H9 (cell line): Measurements from ENCODE around the gene SCARF1. TPM values are rescaled to one million over a fixed set of nuclear protein-coding genes. Genes with fewer than 3 reads are reported as not detected.

Experiments used
- DNase-seq: peaks from one replicate; pipeline ENCODE4 v3.0.0-alpha.2; 2017
- H2AFZ ChIP-seq: one replicate; pipeline ENCODE4 v1.6.1; 2013; ENCODE audit warnings: mild to moderate bottlenecking, low read length, control low read depth, moderate library complexity
- H2AK5ac ChIP-seq: 2 replicates; pipeline ENCODE4 v1.6.1; 2013; ENCODE audit warnings: low read length, control low read depth, mixed read lengths; ENCODE audit not compliant: insufficient read length
- H2BK120ac ChIP-seq: one replicate; pipeline ENCODE4 v1.6.1; 2013; ENCODE audit warnings: low read depth, mild to moderate bottlenecking, low read length, control low read depth, inconsistent platforms; ENCODE audit not compliant: poor library complexity, severe bottlenecking
- H2BK12ac ChIP-seq: 2 replicates; pipeline ENCODE4 v1.6.1; 2013; ENCODE audit warnings: low read length, control low read depth, mixed read lengths, low read depth; ENCODE audit not compliant: insufficient read length
- H2BK15ac ChIP-seq: 2 replicates; pipeline ENCODE4 v1.6.1; 2013; ENCODE audit warnings: low read depth, low read length, control low read depth
- H2BK20ac ChIP-seq: one replicate; pipeline ENCODE4 v1.6.1; 2013; ENCODE audit warnings: low read depth, mild to moderate bottlenecking, low read length, control low read depth, inconsistent platforms; ENCODE audit not compliant: poor library complexity, severe bottlenecking
- H2BK5ac ChIP-seq: 2 replicates; pipeline ENCODE4 v1.6.1; 2013; ENCODE audit warnings: low read length, control low read depth, mixed read lengths; ENCODE audit not compliant: insufficient read length
- H3K14ac ChIP-seq: 2 replicates; pipeline ENCODE4 v1.6.1; 2013; ENCODE audit warnings: low read length, control low read depth; ENCODE audit not compliant: insufficient read depth
- H3K18ac ChIP-seq: 2 replicates; pipeline ENCODE4 v1.6.1; 2013; ENCODE audit warnings: low read depth, mild to moderate bottlenecking, mixed read lengths, low read length, control low read depth; ENCODE audit not compliant: insufficient read length
- H3K23ac ChIP-seq: 2 replicates; pipeline ENCODE4 v1.6.1; 2013; ENCODE audit warnings: low read length, control low read depth, mixed read lengths, low read depth; ENCODE audit not compliant: insufficient read length
- H3K23me2 ChIP-seq: 2 replicates; pipeline ENCODE4 v1.6.1; 2013; ENCODE audit warnings: low read depth, mild to moderate bottlenecking, mixed read lengths, low read length, control low read depth; ENCODE audit not compliant: insufficient read length, poor library complexity, severe bottlenecking
- H3K27ac ChIP-seq: 2 replicates; pipeline ENCODE4 v1.5.1; 2013; ENCODE audit warnings: low read length, control low read depth, mixed read lengths, low read depth; ENCODE audit not compliant: insufficient read length
- H3K27me3 ChIP-seq: 2 replicates; pipeline ENCODE4 v1.6.1; 2013; ENCODE audit warnings: low read length, control low read depth, inconsistent platforms; ENCODE audit not compliant: insufficient read depth
- H3K4ac ChIP-seq: 2 replicates; pipeline ENCODE4 v1.6.1; 2013; ENCODE audit warnings: low read depth, mild to moderate bottlenecking, control low read depth, inconsistent platforms, low read length, moderate library complexity
- H3K4me1 ChIP-seq: 2 replicates; pipeline ENCODE4 v1.6.1; 2013; ENCODE audit warnings: low read length, control low read depth, inconsistent platforms; ENCODE audit not compliant: insufficient read depth
- H3K4me2 ChIP-seq: 2 replicates; pipeline ENCODE4 v1.6.1; 2013; ENCODE audit warnings: low read length, control low read depth, mixed read lengths; ENCODE audit not compliant: insufficient read length, insufficient read depth
- H3K56ac ChIP-seq: 2 replicates; pipeline ENCODE4 v1.6.1; 2013; ENCODE audit warnings: low read depth, mild to moderate bottlenecking, mixed read lengths, low read length, control low read depth; ENCODE audit not compliant: insufficient read length
- H3K79me1 ChIP-seq: 2 replicates; pipeline ENCODE4 v1.6.1; 2013; ENCODE audit warnings: low read depth, mild to moderate bottlenecking, moderate library complexity, low read length, control low read depth, inconsistent platforms; ENCODE audit not compliant: insufficient read depth, poor library complexity, severe bottlenecking
- H3K79me2 ChIP-seq: 2 replicates; pipeline ENCODE4 v1.6.1; 2013; ENCODE audit warnings: low read length, control low read depth, inconsistent platforms; ENCODE audit not compliant: insufficient read depth
- H3K9ac ChIP-seq: 2 replicates; pipeline ENCODE4 v1.6.1; 2013; ENCODE audit warnings: low read length, control low read depth, mixed read lengths; ENCODE audit not compliant: insufficient read length; ENCODE audit errors: extremely low read depth
- H3K9me3 ChIP-seq: one replicate; pipeline ENCODE4 v1.6.1; 2013; ENCODE audit warnings: low read depth, low read length, inconsistent platforms; ENCODE audit not compliant: control insufficient read depth
- H3T11ph ChIP-seq: one replicate; pipeline ENCODE4 v1.6.1; 2013; ENCODE audit warnings: mild to moderate bottlenecking, low read length, control low read depth, inconsistent platforms
- H4K20me1 ChIP-seq: one replicate; pipeline ENCODE4 v1.6.1; 2013; ENCODE audit not compliant: control insufficient read depth, insufficient read length, insufficient read depth
- H4K5ac ChIP-seq: 2 replicates; pipeline ENCODE4 v1.6.1; 2013; ENCODE audit warnings: low read depth, mild to moderate bottlenecking, mixed read lengths, low read length, control low read depth; ENCODE audit not compliant: insufficient read length
- H4K8ac ChIP-seq: replicated peaks from 2 replicates; pipeline ENCODE4 v1.6.1; 2013; ENCODE audit warnings: low read length, control low read depth, mixed read lengths, low read depth; ENCODE audit not compliant: insufficient read length
- H4K91ac ChIP-seq: 2 replicates; pipeline ENCODE4 v1.6.1; 2013; ENCODE audit warnings: low read depth, mild to moderate bottlenecking, moderate library complexity, mixed read lengths, low read length, control low read depth; ENCODE audit not compliant: insufficient read length
- H3K27ac Mint-ChIP-seq, 3 experiments: 2 replicates in 2 of 3; 3 replicates in 1 of 3; pipeline ENCODE4 v1.8.0; 2020 to 2021; ENCODE audit warnings: mixed read lengths in 3 of 3, mild to moderate bottlenecking in 1 of 3, moderate library complexity in 1 of 3
- H3K27me3 Mint-ChIP-seq: 2 replicates; pipeline ENCODE4 v1.8.0; 2021; ENCODE audit warnings: low read depth, mild to moderate bottlenecking, moderate library complexity, mixed read lengths
- H3K36me3 Mint-ChIP-seq, 3 experiments: 2 replicates in 2 of 3; 3 replicates in 1 of 3; pipeline ENCODE4 v1.8.0; 2020 to 2021; ENCODE audit warnings: low read depth in 3 of 3, mixed read lengths in 3 of 3; ENCODE audit not compliant: insufficient read depth in 1 of 3
- H3K4me1 Mint-ChIP-seq, 2 experiments: 2 replicates each; pipeline ENCODE4 v1.8.0; 2020; ENCODE audit warnings: mixed read lengths in 2 of 2
- H3K4me3 Mint-ChIP-seq, 2 experiments: 2 replicates in 1 of 2; 3 replicates in 1 of 2; pipeline ENCODE4 v1.8.0; 2020 to 2021; ENCODE audit warnings: mild to moderate bottlenecking in 2 of 2, mixed read lengths in 2 of 2, moderate library complexity in 1 of 2
- H3K9me3 Mint-ChIP-seq, 2 experiments: 2 replicates in 1 of 2; 3 replicates in 1 of 2; pipeline ENCODE4 v1.8.0; 2020; ENCODE audit warnings: mild to moderate bottlenecking in 2 of 2, mixed read lengths in 2 of 2, moderate library complexity in 1 of 2
- WGBS: extraction: QIAGEN DNeasy Blood & Tissue Kit; methylation state at CpG from one replicate; pipeline ENCODE4 v1.1.7; 2013; ENCODE audit warnings: missing lambda C conversion rate, low lambda C conversion rate, mixed read lengths; ENCODE audit not compliant: insufficient read length; ENCODE audit errors: extremely low coverage; 5-methylcytosine and 5-hydroxymethylcytosine counted together
- total RNA-seq: library from RNA; stranded (reverse); gene quantifications from 2 replicates; pipeline ENCODE4 v1.2.1, GENCODE V29; 2021
- TF ChIP-seq, protein P1 (sequence below): fragments of 200-600 bp; sonication (generic); conservative IDR thresholded peaks from 3 replicates; pipeline ENCODE4 v1.8.0; 2021; ENCODE audit warnings: antibody characterized with exemption, mild to moderate bottlenecking

SCARF1 gene
- total RNA-seq, 1 experiment from 2014 or later: 2.4 TPM

DNA sequence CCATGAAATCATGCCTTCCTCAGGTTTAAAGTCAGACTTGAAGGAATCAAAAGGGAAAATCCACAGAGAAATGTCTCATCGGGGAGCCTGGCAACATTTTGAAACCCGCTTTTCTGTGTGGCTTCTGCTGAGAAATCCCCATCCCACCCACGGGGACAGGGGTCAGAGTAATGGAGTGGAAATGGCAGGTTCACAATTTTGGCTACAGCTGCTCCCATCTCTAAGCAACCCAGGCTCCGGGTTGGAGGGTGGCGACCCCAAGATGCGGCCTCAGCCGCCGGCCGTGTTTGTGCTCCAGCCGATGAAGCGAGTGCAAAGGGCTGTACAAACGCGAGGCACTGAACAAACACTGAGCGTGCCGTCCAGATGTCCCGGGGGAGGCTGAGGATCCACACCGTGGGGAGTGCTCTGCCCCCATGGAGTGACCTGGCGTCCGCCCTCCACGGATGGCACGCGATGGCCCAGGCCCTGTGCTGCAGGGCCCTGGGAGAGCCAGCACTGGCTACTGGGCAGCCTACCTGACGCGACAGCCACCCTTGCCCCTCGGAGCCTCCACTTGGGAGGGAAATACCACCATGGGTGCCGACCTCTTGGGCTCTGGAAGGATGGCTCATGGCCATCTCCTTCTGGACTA is 39.1 kb downstream of the SCARF1 start:
- Histone ChIP-seq H3K18ac (no peak overlapping the region), H3K9ac (no peak overlapping the region)

More for the DNA sequence above, 39.1 kb downstream of the SCARF1 start:
- Histone ChIP-seq H3K56ac (no peak overlapping the region), H3K4ac (no peak overlapping the region), H2BK12ac (no peak overlapping the region), H2BK120ac (no peak overlapping the region), H3K23ac (no peak overlapping the region), H2AK5ac (no peak overlapping the region), H3K4me1 (peaks cover 5% of the 10 kb centered on the region; the same call in 1 of the 2 replicates), H3K27me3 (no peaks in the 10 kb centered on the region), H2BK5ac (no peak overlapping the region), H2BK20ac (no peak overlapping the region), H3K23me2 (no peaks in the 10 kb centered on the region), H2BK15ac (no peak overlapping the region), H4K91ac (no peak overlapping the region), H3K79me2 (no peaks in the 10 kb centered on the region), H3K4me2 (no peak overlapping the region), H2AFZ (no peak overlapping the region), H3K9me3 (no peaks in the 10 kb centered on the region), H3K79me1 (no peaks in the 10 kb centered on the region), H3K14ac (no peak overlapping the region; the same call in 1 of the 2 replicates), H4K8ac (no peak overlapping the region), H4K20me1 (no peaks in the 10 kb centered on the region), H3T11ph (no peak overlapping the region), H3K27ac (no peak overlapping the region), H4K5ac (no peak overlapping the region)
- Mint-ChIP-seq H3K36me3 (peaks cover 6 to 7% (median 7%) of the 10 kb centered on the region in 3 experiments), H3K4me3 (no peak overlapping the region), H3K27ac (no peak overlapping the region), H3K27me3 (no peaks in the 10 kb centered on the region), H3K4me1 (peaks cover 5 to 12% of the 10 kb centered on the region in 2 experiments), H3K9me3 (peaks cover 5 to 7% of the 10 kb centered on the region in 2 experiments)
- WGBS: no CpG with 5 or more reads among the region's 26 CpGs
- TF ChIP-seq, protein P1, sequence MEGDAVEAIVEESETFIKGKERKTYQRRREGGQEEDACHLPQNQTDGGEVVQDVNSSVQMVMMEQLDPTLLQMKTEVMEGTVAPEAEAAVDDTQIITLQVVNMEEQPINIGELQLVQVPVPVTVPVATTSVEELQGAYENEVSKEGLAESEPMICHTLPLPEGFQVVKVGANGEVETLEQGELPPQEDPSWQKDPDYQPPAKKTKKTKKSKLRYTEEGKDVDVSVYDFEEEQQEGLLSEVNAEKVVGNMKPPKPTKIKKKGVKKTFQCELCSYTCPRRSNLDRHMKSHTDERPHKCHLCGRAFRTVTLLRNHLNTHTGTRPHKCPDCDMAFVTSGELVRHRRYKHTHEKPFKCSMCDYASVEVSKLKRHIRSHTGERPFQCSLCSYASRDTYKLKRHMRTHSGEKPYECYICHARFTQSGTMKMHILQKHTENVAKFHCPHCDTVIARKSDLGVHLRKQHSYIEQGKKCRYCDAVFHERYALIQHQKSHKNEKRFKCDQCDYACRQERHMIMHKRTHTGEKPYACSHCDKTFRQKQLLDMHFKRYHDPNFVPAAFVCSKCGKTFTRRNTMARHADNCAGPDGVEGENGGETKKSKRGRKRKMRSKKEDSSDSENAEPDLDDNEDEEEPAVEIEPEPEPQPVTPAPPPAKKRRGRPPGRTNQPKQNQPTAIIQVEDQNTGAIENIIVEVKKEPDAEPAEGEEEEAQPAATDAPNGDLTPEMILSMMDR: no peak
- no peak for DNase-seq
